ENCODE measurements around the gene COX5A.
"Not testable (repeated sequence)": the region's sequence is repeated elsewhere in the genome, so short reads cannot be mapped to it uniquely, and the experiment has no call there.

COX5A gene

DNA sequence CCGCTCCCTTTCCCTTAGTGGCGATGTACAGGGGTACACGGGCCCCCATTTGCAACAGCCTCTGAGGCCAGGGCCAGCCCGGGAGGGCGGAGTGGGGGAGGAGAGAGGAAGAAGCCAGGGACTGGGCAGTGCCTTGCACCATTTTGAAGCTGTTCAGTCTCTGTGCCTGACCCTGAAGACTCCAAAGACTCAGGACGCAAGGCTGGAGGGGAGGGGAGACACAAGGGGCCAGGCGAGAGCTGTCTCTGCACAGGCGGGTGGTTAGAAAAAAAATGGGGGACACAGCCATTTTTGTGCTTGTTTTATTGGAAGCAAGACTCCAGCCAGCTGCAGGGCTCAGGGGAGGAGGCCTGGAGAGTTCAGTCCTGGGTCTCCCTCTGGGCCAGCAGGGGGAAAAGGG, 17.1 kb upstream of the COX5A start:
- no peak for DNase-seq

DNA sequence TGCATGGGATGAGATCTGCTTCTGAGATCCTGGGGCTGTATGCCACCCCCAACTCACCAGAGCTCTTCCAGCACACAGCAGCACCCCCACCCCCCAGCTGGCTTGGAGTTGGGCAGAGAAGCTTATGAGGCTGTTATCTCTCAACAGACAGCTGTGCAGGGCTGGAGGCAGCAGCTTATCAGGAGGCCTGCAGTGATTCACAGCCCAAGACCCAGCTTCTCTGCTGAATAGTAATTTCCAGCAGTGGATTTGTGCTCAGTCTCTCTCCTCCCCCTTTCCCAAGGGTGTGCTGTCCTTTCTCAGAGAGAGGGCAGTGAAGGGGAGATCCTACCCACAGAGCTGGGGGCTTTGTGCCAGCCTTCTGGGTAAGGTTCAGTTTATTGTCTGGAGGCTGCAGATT, 16.6 kb upstream of the COX5A start:
- DNase-seq, result no peak

DNA sequence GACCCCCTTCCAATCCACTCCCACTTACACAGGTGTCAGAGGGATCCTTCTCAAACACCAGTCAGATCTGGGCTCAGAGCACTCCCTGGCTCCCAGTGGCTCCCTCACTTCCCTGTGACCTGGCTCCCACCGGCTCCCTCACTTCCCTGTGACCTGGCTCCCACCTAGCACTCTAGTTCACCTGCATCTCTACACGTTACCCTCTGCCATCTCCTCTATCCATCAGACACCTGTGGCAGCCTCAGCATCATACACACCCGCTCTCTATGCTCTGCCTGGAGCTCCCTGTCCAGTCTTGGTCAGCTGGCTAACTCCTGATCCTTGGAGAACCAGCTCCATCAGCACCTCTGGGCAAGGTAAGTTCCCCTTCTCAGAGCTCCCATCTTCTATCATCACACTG, 13.1 kb upstream of the COX5A start:
- DNase-seq, result no peak

DNA sequence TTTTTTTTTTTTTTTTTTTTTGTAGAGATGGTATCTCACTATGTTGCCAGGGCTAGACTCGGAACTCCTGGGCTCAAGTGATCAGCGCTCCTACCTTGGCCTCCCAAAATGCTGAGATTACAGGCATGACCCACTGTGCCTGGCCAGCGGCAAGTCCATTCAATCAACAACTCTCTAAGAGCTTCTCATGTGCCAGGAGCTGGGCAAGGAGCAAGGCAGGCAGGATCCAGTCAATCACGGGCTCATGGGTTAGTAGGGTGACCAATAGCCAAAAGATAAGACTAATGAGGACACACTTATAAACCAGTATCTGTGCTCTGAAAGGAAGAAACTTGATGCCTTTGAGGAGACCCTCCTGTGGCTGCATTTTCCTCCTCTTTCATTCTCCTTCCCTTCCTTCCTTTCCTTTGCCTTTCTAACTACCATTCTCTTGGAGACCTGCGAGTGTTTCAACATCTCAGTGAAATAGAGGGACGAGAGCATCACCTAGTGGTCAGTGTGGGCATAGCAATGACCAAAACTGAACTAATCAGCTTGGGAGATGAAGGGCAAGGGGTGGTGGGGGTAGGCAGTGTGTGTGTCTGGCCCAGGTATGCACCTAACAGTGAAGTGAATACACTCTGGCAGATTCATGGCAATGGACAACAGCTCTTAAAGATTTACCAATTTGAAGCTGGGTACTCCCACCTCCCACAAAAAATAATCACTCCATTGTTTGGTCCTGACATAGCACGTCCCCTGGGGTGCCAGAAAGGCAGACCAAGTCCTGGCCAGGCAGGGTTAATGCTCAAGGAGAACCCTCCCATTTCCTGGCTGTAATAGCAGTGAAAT, 12.4 kb upstream of the COX5A start:
- DNase-seq, result peak; percentile 39

DNA sequence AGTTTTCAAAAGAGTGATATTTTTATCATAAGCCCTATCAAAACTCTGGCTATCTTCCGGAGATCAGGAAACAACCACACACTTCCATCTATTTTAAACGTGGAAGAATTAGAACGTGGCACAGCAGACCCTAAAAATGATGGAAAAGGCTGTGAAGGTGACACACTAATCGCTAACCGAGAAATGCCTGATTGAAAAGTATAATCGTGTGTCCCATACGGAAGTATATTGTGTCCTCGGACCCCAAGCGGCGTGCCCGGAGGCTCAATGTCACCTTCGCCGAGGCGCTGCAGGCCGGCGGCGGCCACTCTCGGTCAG, 642 bp downstream of the COX5A start:
- no peak for DNase-seq

DNA sequence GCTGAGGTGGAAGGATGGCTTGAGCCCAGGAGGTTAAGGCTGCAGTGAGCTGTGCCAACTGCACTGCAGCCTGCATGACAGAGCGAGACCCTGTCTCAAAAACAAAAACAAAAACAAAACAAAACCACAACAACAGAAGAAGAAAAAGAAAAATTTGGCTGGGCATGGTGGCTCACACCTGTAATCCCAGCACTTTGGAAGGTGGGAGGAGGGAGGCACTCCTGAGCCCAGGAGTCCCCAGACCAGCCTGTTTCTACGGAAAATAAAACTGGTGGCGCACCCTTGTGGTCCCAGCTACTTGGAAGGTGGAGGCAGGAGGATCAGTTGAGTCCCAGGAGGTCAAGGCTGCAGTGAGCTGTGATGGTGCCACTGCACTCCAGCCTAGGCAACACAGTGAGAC, 2.7 kb downstream of the COX5A start:
- DNase-seq, result not testable (repeated sequence)

DNA sequence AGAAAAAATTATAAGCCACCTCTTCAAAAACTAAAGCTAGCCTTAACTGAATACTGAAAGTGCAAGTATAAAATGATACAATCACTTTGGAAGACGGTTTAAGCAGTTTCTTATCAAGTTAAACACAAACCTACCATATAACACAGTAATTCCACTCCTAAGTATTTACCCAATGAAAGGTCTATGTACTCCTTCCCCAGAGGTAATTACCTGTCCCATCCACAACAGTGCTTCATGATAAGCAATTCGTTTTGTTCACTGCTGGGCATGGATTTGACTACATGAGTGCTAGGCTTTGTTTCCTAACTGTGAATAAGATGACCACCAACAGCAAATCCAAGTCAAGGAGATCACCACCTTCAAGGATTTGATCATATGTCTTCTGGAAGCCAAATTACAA, 4.3 kb downstream of the COX5A start:
- no peak for DNase-seq

DNA sequence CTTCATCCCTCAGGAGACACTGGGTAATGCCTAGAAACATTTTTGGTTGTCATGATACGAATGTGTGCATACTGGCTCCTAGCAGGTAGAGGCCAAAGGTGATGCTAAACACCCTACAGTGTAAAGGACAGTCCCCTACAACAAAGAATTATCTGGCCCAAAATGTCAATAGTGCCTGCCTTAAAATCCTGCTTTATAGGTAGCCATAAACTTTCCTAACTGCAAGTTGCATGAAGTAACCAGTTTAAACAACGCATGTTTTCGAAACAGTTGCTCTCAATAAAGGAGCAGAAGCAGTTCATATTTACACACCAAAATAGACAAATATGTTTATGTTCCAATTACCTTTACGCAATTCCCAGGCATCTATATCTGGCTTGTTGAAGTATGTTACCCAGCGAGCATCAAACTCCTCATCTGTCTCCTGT, 9.1 kb downstream of the COX5A start:
- DNase-seq, result no peak

DNA sequence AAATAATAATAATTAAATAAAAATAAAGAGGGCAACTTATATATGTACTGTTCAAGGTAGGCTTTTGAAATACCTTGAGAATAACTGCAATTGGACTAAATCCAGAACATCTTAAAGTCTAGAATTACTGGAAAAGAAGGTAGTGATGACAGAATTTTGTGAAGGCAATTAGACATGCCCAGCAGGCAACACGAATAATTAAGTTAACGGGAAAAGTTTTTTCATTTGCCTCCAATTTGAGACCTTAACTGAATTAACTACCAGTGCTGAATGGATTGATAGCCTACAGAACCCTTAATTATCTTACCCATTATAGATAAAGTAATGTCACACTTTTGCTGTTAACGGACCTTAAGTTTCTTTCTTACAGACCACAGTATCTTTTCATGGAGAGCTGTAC, 13.3 kb downstream of the COX5A start:
- DNase-seq, result no peak

DNA sequence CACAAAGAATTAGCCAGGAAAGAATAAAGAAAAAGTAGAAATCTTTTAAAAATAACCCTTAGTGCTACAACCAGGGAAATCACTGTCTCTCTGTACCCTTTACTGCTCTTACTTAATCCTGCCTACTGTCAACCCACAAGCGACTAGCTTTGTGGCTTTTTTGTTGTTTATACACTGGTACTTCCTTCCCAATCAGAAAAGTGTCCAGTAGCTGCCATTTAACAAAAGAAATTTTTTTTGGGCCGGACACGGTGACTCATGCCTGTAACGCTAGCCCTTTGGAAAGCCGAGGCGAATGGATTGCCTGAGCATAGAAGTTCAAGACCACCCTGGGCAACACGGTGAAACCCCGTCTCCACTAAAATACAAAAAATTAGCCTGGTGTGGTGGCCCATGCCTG, 17.4 kb downstream of the COX5A start:
- DNase-seq, result no peak

DNA sequence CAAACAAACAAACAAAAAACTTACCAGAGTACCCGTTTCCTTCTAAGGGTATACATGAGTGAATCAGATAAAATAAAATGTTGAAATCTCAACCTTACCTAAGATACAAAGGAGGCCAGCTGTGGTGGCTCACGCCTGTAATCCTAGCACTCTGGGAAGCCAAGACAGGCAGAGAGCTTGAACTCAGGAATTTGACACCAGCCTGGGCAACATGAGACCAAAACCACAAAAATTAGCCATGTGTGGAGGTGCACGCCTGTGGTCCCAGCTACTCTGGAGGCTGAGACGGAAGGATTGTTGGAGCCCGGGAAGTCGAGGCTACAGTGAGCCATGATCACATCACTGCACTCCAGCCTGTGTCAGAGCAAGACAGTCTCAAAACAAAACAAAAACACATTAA, 20.2 kb downstream of the COX5A start:
- no peak for DNase-seq

DNA sequence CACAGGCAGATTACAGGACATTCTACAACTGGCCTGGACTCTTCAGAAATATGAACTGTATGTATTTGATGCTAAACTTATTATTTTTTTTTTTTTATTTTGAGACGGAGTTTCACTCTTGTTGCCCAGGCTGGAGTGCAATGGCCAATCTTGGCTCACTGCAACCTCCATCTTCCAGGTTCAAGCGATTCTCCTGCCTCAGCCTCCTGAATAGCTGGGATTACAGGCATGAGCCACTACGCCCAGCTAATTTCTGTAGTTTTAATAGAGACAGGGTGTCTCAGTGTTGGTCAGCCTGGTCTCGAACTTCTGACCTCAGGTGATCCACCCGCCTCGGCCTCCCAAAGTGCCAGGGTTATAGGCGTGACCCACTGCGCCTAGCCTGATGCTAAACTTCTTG, 24.1 kb downstream of the COX5A start:
- DNase-seq, result not testable (repeated sequence)

DNA sequence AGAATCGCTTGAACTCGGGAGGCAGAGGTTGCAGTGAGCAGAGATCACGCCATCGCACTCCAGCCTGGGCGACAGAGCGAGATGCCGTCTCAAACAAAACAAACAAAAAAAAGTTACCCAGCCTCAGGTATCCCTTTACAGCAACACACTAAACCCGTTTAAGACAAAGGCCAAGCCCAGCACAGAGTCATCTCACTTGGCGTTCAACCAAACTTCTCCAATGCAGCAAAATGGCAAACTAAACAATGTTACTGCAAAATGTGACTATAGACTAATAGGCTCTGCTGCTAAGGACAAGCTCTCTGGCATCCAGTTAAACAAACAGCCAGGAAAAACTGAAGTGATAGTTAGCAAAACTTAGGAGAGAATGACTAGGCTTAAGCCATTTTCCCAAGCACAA, 24.8 kb downstream of the COX5A start:
- no peak for DNase-seq

DNA sequence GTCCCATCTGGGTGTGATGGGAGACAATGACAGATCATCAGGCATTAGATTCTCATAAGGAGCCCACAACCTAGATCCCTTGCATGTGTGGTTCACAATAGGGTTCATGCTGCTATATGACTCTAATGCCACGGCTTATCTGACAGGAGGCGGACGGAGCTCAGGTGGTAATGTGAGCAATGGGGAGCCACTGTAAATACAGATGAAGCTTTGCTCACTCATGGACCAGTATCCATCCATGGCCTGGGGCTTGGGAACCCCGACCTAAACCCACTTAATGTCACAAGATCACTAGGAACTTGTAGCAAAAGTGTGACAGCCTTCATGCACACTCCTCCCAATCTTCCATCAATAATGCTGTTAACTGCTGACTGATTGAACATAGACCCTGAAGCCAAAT, 29.2 kb downstream of the COX5A start:
- DNase-seq, result no peak

DNA sequence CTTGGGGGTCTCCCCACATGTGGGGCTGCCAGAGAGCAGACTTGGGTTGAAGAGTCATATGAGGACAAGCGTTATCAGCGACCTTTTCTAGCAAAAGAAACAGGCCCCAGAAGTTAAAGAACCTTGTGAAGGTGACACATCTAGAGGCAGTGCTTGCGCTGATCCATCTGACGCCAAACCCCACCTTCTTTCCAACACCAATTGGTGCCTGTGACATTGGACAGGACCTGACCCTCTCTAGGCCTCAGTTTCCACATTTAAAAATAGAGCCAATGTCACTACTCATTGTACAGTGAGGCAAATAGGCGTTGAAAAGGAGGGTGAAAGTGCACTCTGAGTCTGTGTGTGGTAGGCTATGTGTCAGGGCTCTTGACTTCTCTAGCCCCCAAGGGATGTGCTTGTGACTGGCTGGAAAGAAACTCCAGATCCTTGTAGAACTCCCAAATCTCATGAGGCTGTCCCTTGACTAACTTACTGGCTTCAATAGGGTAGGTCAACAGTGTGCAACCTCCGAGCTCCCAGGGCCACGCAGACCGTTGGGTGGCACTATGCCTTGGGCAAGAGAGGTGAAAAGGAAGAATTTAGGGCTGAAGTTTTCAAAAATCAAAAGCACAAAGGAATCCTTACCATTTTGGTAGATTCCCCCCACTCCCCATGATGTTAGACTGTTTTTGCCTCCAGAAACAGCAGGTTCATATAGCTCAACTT, 30.6 kb downstream of the COX5A start:
- no peak for DNase-seq

DNA sequence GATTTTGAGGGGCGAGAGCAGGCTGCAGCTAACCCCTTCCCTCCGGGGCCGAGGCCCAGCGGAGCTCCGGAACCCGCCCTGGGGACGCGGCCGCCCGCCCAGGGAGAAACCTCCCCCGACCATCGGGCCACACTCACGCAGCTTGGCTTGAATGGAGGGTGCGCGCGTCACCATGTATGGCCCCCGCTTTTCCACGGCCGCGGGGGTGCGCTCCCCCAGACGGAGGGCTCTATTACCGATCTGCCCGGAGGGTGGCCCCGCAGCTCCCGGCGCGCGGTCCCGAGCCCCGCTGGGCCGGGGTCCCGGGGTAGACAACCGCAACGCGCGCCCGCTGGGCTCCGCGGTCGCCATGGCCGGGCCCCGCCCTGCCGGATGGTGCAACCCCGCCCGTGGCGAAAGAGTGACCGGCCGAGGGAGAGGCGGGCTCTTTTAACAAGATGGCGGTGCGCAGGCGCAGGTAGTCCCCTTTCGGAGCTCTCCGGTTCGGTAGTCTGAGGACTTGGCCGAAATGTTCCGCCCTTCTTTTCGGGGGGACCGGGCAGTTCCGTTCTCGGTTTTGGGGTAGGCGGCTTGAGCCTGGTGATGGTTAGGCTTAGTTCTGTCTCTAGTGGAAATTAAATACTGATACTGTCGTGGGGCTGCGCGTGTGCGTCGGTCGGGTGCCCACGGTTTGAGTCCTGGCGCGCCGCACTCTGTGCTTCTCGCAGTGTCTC, 31.3 kb downstream of the COX5A start, which contains the start of gene FAM219B:
Gene FAM219B, minus strand, starts transcription at position 402 of the 713 bp plus-strand sequence. Its CDS starts 51 bp downstream, at position 351.
- no peak for DNase-seq

DNA sequence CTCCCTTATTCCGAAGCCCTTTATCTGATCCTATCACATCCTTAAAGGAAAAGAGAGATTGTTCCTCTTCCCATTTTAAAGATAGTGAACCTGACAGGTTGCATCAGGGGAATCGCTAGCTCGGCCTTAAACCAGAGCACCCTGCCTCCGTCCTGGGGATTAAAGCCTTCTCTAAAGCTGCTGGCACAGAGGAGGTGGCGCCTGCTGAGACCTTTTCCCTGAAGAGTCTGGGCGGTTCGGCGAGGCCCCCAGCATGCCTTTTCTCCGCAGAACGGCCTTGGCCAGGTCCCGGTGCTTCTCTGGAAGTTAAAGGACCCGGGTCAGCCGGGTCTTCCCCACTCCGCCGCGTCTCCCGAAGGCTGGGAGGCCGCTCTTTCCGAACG, 31.8 kb downstream of the COX5A start:
- no peak for DNase-seq

DNA sequence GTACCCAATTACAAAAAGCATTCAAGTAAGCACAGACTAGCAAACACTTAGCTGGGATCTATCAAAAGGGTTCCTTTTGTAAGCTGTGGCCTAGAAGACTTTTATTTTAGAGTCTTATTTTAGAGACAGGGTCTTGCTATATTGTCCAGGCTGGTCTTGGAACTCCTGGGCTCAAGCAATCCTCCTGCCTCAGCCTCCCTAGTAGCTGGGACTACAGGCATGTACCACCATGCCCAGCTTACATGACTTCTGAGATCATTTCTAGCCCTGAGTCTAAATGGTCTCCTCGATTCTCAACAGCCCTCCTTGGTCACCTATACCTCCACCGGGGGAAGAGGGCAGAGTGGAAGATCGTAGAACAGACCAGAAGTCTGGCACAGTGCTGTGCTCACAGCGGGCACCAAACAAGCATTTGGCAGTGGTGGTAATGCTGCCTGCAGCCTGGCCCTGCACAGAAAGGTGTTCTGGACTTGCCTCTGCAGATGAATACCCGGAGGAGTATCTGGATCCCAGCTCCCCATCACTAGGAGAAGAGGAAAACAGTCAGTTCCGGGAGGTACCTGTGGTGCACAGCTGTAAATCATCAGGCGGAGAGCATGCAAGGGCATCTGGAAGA, 33.6 kb downstream of the COX5A start:
- DNase-seq, result no peak

DNA sequence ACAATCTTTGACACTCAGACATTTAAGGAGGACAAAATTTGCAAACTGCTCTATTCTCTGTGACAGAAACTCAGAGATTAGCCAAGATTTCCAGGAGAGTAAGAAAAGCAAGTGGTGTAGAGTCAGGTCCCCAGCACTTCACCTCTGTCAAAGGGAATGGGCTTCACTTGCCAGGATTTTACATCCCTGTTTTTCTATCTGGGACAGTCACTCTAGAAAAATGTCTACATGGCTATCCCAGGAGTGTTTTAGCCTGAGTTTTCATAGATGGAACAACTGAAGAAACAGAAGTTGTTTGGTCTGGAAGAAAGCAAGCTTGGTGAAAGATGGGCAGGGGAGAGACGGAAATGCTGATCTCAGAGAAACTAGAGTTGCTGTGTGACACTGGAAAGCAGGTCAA, 34.2 kb downstream of the COX5A start:
- DNase-seq, result no peak

DNA sequence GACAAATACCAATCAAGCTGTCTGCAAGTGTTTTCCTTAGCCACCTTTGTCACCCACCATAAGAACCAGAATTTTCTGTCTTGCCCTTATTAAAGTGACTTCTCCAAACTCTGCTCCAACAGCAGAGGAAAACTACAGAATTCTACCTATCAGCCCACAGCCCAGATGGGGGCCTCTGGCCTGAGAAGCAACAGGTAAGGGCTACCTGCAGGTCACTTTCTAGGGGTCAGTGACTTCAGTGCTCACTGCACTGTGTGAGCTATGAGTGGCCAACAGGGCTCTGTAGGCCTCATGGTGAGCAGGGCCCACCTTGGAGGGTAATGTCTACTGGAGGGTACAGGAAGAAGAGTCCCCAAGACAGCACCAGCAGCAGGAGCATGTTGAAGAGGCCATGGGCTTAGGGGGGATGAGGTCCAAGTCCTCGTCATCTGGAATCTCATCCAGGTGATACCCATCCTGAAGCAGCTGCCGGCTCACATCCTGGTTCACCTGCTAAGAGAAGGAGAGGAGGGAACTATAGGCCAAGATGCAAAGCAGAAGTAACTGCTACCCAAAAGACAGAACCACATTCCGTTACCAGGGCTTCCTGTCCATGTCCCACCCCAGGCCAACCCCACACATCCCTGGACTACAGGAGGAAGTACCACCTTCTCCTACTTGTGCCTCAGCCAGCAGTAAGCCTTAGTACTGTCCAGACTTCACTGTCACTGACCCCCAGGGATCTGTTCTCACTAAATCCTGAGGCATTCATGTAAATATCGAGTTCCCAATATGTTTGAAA, 35.4 kb downstream of the COX5A start:
- no peak for DNase-seq

DNA sequence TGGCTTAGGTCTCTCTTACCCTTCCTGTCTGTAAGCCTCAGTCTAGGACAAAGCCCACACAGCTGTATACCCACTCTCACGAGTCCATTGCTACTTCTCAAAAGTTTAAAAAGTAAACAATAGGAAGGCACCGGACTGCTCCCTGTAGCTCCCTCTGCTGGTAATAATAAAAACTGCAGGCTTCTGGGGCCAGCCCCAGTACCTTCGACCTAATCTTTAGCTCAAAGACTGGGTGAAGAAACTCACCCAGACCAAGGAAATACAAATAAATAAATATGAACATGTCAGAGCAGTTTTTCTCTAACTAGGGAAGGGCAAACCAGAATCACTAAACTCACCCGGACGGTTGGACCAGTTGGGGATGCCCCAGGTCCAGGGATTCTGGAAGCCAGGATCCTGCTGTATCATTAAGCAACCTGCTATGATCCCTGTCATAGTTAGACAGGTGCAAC, 36.2 kb downstream of the COX5A start:
- no peak for DNase-seq

DNA sequence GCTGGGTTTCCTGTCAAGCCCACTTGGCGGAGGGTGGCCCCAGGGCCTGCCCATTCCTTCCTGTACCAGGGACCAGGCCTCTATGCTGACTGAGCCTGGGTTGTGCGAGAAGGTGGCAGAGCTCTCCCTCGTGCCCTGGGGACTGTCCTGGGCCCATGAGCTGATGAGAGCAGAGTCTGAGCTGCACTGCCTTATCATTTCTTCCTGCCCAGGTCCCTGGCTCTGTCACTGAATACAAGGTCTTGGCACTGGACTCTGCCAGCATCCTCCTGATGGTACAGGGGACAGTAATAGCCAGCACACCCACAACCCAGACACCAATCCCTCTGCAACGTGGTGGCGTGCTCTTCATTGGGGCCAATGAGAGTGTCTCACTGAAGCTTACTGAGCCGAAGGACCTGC, 40.6 kb downstream of the COX5A start:
- DNase-seq, result no peak

DNA sequence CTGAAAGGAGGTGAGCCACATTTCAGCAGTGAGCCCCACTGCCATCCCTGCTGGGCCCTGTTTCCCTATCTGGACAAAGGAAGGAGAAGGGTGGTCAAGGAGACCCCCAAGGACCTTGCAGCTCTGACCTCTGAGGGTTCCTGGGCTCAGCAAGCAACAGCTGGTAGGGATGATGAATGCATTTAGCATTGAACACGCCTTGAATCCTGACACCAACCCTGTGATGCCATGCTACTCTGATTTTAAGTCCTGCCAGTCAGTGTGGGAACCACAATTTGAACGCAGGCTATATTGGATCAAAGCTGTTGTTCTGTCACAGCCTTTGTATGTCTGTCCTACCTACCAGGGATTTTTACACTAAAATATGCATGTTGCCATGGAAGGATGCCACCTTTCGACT, 41.6 kb downstream of the COX5A start:
- DNase-seq, result no peak

Measured in NCI-H1436 treated with DMSO at 0.1 percent for 48 hours (cell line).